Omental fat pad (tissue), 4 donors: Measurements from ENCODE around the gene DOCK7. TPM values are rescaled to one million over a fixed set of nuclear protein-coding genes. Genes with fewer than 3 reads are reported as not detected.

Source experiments
- ATAC-seq: fragments of 150-250 bp; one replicate; pipeline ENCODE4 v1.9.1; 2016; ENCODE audit warnings: mild to moderate bottlenecking, moderate library complexity; ENCODE audit not compliant: low FRiP score
- DNase-seq: peaks from one replicate; pipeline ENCODE4 v3.0.0-alpha.2; 2019; ENCODE audit warnings: low spot score
- total RNA-seq, 4 donors: library from RNA; depleted of rRNA; stranded (reverse); fragments of >200 nt; gene quantifications; one replicate each; pipeline ENCODE4 v1.1.0, GENCODE V29; 2016
- TF ChIP-seq, protein P1 (sequence below), 3 donors: fragments of 450-650 bp; IDR thresholded peaks; one replicate each; pipeline ENCODE4 v1.5.1; 2016 to 2017; ENCODE audit warnings: antibody characterized with exemption in 3 of 3, mild to moderate bottlenecking in 3 of 3, moderate library complexity in 2 of 3

DOCK7 gene
- total RNA-seq, 4 donors from 2014 or later, result 29.1 to 55.2 (median 31.0) TPM

DNA sequence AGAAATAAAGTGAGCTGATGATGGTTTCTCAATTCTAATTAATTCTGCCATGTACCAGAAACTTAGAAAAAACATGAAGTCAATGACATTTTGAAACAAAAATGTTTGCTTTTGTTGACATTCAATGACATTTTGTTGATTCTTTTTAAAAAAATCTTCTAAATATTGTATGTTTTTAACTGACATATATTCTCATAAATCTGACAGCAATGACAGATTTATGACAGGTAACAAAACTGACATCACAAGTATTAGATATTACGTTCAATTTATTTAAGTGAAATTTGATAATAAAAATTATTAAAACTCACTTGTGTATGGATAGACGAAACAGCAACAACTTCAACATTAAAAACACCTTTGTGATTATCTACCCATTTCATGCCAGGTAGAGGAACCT is 126.9 kb downstream of the DOCK7 start:
- DNase-seq (no peak), ATAC-seq (no peak)
- TF ChIP-seq, protein P1, sequence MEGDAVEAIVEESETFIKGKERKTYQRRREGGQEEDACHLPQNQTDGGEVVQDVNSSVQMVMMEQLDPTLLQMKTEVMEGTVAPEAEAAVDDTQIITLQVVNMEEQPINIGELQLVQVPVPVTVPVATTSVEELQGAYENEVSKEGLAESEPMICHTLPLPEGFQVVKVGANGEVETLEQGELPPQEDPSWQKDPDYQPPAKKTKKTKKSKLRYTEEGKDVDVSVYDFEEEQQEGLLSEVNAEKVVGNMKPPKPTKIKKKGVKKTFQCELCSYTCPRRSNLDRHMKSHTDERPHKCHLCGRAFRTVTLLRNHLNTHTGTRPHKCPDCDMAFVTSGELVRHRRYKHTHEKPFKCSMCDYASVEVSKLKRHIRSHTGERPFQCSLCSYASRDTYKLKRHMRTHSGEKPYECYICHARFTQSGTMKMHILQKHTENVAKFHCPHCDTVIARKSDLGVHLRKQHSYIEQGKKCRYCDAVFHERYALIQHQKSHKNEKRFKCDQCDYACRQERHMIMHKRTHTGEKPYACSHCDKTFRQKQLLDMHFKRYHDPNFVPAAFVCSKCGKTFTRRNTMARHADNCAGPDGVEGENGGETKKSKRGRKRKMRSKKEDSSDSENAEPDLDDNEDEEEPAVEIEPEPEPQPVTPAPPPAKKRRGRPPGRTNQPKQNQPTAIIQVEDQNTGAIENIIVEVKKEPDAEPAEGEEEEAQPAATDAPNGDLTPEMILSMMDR (IDR thresholded peaks at IDR 0.05), result no peak

DNA sequence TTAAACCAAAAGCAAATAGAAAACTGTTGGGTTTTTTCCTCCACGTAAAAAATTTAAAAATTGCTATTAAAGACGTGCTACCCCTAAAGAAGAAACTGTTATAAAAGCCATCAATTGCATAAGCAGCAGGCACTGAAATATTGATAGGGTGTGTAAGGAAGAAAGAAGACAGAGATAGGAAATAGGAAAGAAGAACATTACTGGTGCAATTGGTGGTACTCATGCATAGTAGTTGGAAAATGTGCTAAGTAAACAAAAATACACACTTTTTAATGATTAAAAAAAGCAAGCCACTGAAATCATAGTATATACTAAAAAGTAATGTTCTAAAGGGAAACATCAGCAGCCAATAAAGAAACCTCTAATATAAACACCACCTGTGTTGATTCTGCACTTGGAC is 143.6 kb downstream of the DOCK7 start:
- TF ChIP-seq, protein P1 (IDR thresholded peaks at IDR 0.05), result no peak
- no peak for ATAC-seq
- DNase-seq, result no peak

DNA sequence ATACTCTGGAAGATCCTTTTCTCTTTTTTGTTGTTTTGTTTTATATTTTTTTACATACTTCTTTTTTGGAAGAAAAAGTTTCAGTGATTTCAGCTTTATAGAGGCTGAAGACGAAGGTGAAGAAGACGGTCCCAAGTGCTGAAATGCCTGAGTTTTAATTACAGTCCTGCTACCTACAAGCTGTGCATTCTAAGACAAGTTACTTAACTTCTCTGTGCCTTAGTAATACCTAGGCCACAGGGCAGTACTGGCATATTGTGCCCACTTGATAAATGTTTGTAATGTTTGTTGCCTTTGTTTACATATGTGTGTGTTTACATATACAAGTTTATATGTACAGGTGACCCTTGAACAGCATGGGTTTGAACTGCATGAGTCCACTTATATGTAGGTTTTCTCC is 147.1 kb downstream of the DOCK7 start:
- no peak for DNase-seq
- no peak for ATAC-seq
- TF ChIP-seq, protein P1 (IDR thresholded peaks at IDR 0.05), result no peak

DNA sequence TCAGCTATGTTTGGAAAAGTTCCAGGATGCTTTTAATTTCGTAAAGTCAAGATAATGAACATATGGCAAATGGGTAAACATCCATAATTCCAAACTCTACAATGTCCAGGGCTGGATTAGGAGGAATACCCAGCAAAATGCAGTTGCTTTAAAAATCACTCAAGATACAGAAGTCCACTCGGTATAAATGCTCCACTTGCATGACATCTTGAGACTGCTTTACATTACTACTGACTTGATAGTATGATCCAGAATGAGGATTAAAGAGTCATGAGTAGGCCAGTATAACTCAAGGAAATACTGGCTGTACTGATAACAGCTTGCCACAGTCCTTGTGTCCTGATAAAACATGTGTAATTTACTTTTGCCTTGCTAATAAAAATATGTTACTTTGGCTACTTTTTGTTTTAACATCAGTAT is 149.1 kb downstream of the DOCK7 start:
- TF ChIP-seq, protein P1 (IDR thresholded peaks at IDR 0.05), result no peak
- ATAC-seq, result no peak
- DNase-seq, result no peak

DNA sequence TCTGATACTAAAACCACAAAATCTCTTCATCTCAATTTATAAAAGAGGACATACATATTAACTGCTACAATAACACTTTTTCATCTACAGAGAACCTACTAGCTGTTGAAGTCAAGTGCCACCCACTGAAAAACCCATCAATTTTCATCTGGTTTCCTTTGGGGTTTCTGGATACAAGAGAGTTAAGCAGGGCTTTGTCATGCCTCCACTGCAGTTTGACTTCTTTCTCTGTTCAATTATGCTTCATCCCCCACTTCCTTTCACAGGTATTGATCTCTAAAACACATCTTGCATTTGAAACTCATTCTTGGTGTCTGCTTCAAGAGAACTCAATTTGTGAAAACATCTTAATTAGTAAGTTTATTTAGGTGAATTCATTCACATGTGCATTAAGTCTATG is 151.3 kb downstream of the DOCK7 start:
- TF ChIP-seq, protein P1 (IDR thresholded peaks at IDR 0.05), result no peak
- ATAC-seq, result no peak
- DNase-seq, result no peak

DNA sequence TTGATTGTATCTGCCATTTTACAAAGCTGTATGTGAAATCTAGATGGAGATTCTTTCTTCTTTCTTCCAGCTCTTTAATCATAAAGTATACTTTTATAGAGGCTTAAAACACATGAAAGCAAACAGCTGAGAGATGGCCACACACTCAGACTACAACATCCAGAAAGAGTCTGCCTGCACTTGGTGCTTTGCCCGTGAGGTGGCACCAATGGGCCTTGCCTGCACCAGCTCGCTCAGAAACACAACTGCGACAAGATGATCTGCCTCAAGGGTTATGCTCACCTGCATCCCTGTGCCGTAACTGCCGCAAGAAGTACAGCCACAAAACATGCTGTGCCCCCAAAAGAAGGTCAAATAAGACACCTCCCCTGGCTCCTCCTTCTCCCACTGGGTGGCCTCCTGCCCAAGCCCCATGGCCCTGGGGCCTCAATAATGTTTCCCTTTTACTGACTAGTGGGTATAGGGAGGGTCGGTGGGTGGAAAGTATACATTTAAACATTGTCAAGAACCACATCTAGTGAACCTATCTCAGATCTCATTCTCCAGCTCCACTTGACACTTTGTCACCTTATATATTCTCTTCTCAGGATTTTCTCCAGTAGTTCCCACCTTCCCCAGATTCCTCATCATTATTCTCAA is 157.6 kb downstream of the DOCK7 start:
- DNase-seq (no peak), ATAC-seq (no peak)
- TF ChIP-seq, protein P1 (IDR thresholded peaks at IDR 0.05), result no peak

DNA sequence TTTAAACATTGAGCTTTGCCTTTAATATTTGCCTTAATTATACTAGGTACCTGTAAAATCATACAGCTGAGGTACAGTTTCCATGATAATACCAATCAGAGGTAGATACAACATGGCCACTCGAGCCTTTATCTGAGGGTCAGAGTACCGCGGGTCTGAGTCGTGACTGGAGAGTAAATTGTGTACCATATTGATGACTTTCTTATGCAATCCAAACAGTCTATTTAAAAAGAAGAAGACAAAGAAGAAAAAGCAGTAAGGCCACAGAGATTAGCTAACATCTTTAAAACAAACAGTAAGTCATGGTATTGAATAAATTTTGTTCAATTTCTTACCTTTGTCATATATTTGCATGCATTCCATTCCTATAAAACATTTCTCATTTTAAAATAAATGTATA is 159.0 kb downstream of the DOCK7 start:
- TF ChIP-seq, protein P1 (IDR thresholded peaks at IDR 0.05), result no peak
- no peak for DNase-seq
- no peak for ATAC-seq
